GM19193 (cell line): Measurements from ENCODE around the gene SSBP4.

Experiments
- POLR2A ChIP-seq: IDR thresholded peaks from 4 replicates; pipeline ENCODE4 v1.6.1; 2011; ENCODE audit not compliant: insufficient read depth, insufficient read length; ENCODE audit errors: extremely low read depth

Gene SSBP4

DNA sequence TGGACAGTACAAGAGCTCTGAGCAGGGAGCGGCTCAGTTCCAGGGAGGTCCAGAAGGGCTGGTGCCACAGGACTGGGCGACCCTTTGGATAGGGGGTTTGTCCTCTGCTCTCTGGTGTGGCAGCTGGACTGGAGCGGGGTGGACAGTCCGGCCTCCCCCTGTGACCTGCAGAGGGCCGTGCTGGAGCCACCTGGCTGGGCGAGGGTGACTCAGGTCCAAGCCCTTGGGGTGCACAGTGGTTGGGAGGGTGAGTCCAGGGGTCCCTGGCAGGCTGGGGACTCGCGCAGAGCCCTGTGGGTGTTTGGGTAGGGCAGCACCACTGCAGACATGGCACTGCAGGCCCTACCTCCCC lies 7.2 kb downstream of the SSBP4 start:
- TF ChIP-seq POLR2A = no peak

DNA sequence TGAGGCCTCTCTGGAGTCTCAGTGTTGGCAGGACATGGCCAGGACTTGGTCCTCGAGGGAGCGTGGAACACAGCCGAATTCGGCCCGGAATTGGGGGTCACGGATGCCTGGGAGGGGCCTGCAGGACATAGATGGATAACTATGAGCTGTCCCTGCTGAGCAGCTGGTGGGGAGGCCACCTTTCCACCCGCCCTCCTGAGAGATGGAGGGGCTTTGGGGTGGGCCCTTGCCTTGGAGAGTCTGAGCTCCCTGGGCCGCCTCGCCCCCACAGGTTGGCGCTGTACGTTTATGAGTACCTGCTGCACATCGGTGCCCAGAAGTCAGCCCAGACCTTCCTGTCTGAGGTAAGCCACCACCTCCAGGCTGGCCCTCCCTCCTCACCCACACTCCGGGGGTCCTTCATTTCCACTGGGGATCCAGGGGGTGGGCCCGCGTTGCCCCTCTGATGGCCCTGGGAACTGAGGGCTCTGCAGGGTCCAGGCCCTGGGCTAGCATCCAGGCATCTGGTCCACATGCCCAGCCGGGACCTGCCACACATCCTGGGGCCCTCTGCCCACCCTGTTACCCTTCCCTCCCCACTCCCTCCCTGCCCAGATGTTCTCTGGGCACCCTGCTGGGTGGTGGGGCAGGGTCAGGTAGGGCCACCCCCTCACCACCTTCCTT lies 8.0 kb downstream of the SSBP4 start:
- no peak for TF ChIP-seq POLR2A

GRCh38 chr19:18427743-18428113 lies 8.5 kb downstream of the SSBP4 start:
- TF ChIP-seq POLR2A = no peak

DNA sequence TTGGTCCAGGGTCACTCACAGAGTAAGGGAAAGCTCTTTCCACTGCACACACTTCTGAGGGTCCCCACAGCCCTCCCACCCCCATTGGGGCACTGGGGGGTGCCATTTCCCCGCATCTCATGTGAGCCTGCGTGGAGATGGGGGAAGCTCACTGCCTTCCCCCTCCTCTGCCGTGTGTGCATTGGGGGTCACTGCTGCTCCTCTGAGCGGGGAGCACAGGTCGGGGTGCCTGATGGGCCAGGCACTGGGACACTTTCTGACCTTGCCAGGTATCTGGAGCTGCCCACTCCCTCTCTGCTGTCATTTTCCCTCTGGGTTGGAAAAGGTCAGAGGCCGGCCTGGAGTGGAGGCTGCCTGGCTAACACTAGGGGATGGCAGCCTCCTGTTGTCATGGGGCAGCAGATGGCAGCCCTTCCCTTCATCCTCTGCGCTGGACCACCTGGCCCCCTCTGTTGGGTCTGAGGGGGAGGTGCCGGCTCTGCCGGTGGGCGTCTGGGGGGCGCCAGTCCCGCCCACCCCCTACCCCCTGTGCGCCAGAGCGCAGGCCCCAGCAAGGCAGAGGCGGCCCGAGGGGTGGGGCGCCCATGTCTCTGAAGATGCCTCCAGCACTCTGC lies 9.1 kb downstream of the SSBP4 start:
- no peak for TF ChIP-seq POLR2A

DNA sequence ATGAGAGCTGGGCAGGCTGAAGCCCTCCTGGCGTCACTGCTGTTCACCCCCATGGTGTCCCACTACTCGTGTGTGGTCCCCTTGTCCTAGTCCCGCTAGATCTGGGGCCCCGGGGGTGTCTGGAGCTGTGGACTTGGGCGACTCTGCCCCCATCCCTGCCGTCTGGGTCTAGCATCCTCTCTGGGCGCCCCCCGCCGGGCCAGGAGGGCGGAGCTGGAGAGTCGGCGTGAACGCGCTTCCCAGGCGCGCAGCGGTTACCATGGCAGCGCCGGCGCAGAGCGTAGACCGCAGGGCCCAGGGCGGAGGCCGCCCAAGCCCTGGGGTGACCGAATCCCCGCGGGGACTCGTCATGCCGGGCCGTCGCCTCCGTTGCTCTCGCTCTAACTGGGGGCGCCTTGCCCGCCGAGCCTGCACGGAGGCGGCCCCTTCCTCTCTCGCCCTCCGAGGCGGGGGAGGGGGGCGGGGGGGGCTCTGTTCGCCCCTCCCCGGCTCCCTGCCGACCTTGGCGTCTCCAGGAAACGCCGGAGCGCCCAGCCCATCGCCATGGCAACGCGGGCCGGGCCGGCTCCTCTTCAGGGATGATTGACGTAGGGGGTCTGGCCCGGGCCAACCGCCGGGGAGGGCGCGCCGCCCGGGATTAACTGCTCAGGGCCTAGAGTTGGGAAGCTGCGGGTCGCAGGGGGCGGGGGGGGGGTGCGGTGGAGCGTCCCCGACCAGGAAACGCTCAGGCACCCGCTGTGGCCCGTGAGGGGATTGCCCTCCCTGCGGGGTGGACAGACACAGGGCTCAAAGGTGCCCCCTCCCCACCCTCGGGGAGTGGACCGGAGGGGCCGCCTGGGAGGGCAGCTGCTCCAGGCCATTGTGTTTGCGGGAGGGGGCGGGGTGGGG lies 9.8 kb downstream of the SSBP4 start:
- no peak for TF ChIP-seq POLR2A

- no peak for TF ChIP-seq POLR2A
Measured at GRCh38 chr19:18429717-18430416, 10.7 kb downstream of the SSBP4 start.

- no peak for TF ChIP-seq POLR2A
Measured at GRCh38 chr19:18430417-18431144, 11.4 kb downstream of the SSBP4 start.

- no peak for TF ChIP-seq POLR2A
Measured at GRCh38 chr19:18431351-18432197, 12.4 kb downstream of the SSBP4 start.

- TF ChIP-seq POLR2A = no peak
Measured at GRCh38 chr19:18432275-18433014, 13.2 kb downstream of the SSBP4 start.

- peak; percentile 73 for TF ChIP-seq POLR2A
Measured at GRCh38 chr19:18433015-18433691, 14.0 kb downstream of the SSBP4 start.

DNA sequence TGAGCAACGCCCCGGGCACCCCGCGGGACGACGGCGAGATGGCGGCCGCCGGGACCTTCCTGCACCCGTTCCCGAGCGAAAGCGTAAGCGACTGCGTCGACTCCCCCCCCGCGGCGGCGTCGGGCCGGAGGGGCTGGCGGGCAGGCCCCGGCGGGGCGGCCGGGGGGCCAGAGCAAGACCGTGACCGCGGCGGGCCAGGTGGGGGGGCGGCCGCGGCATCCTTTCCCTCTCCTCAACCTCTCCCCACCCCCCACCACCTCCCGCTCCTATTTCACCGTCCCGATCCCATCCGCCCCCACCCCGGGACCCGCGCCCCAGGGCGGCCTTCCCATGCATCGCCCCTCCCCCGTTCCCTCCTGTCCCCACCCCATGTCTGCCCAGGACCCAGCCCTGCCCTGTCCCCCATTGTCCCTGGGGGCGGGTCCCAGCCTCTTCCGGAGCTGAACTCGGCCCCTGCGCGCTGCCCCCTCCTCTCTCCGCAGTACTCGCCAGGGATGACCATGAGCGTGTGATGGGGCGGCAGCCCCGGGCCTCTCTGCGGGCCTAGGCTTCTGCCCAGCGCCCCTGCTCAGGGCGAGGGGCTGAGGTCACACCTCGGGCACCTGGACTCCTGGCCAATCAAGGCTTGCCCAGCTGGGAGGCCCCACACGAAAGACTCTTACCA lies 14.7 kb downstream of the SSBP4 start:
- TF ChIP-seq POLR2A = no peak
